Fibroblast of the aortic adventitia (primary cell): ENCODE measurements around the gene DENND1A. TPM values are rescaled to one million over a fixed set of nuclear protein-coding genes. Genes with fewer than 3 reads are reported as not detected.

Experiments used
- DNase-seq: peaks from one replicate; pipeline ENCODE4 v3.0.0-alpha.2; 2010; ENCODE audit warnings: low read depth
- H3K4me3 ChIP-seq: 2 replicates; pipeline ENCODE4 v1.5.1; 2011; ENCODE audit warnings: low read depth, mild to moderate bottlenecking, control low read depth, low read length, moderate library complexity
- CTCF ChIP-seq: IDR thresholded peaks from 2 replicates; pipeline ENCODE4 v1.5.1; 2011; ENCODE audit warnings: mild to moderate bottlenecking, low read length, control low read depth, inconsistent platforms; ENCODE audit not compliant: insufficient read depth
- total RNA-seq: library from RNA; depleted of rRNA; stranded (reverse); fragments of >200 nt; gene quantifications from 2 replicates; pipeline ENCODE4 v1.2.3, GENCODE V29; 2012; ENCODE audit warnings: low replicate concordance

DENND1A gene
- total RNA-seq, 1 donor = 27.7 TPM

- TF ChIP-seq CTCF = no peak
- no peak overlapping the region for H3K4me3 ChIP-seq
- no peak for DNase-seq
Observed at GRCh38 chr9:123524866-123525265, 405.1 kb downstream of the DENND1A start.

- no peak for DNase-seq
- no peak for TF ChIP-seq CTCF
- H3K4me3 ChIP-seq = no peak overlapping the region
Observed at GRCh38 chr9:123523845-123524244, 406.1 kb downstream of the DENND1A start.

- no peak for DNase-seq
- H3K4me3 ChIP-seq = no peak overlapping the region
- TF ChIP-seq CTCF = no peak
Observed at GRCh38 chr9:123523001-123523400, 406.9 kb downstream of the DENND1A start.

GRCh38 chr9:123522251-123522650, 407.7 kb downstream of the DENND1A start:
- H3K4me3 ChIP-seq = no peak overlapping the region
- no peak for DNase-seq
- TF ChIP-seq CTCF = no peak

- no peak for DNase-seq
- H3K4me3 ChIP-seq = no peak overlapping the region
- no peak for TF ChIP-seq CTCF
Observed at GRCh38 chr9:123518338-123518737, 411.6 kb downstream of the DENND1A start.

- no peak overlapping the region for H3K4me3 ChIP-seq
- DNase-seq = no peak
- TF ChIP-seq CTCF = no peak
Observed at GRCh38 chr9:123517512-123517911, 412.4 kb downstream of the DENND1A start.

GRCh38 chr9:123514766-123515165, 415.2 kb downstream of the DENND1A start:
- DNase-seq = no peak
- TF ChIP-seq CTCF = no peak
- no peak overlapping the region for H3K4me3 ChIP-seq
